C4-2B (cell line): ENCODE data around the gene ASB18.

ENCODE experiments used
- ZFX ChIP-seq: fragments of 450-650 bp; IDR thresholded peaks from 2 replicates; pipeline ENCODE4 v1.6.1; 2017
- TF ChIP-seq, protein P1 (sequence below): fragments of 450-650 bp; conservative IDR thresholded peaks from 2 replicates; pipeline ENCODE4 v1.5.1; 2017; ENCODE audit warnings: mild to moderate bottlenecking

DNA sequence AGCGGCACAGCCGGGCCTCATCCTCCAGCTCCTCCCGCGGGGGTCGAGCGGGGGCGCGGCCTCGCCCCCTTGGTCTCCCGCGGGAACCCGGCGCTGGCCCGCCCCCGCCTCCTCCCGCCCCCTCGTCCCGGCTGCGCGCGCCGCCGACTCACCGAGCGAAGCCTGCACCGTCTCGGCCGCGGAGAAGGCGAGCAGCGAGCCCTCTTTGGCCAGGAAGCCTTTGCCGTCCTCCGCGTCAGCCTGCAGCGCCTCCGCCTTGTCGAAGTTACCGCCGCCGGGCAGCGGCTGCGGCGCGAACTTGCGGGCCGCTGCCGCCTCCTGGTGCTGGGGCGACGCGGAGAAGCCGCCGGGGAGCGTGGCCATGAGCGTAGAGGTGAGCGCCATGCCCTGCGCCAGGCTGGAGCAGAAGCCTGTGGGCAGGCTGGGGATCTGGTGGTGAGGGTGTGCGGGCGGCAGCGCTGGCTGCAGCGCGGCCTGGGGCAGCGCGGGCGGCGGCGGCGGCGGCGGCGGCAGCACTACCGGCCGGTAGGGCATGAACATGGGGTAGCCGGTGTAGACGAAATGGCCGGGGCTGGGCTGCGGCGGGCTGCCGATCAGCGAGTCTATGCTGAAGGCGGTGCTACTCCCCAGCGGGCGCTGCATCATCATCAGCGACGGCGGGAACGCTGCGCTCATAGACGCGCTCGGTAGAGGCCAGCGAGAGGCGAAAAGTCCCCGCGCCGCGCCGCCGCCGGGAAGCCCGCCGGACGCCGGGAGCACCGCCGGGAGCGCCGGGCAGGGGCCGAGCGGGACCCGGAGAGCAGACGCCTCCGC is 96.7 kb downstream of the ASB18 start:
- TF ChIP-seq, protein P1, sequence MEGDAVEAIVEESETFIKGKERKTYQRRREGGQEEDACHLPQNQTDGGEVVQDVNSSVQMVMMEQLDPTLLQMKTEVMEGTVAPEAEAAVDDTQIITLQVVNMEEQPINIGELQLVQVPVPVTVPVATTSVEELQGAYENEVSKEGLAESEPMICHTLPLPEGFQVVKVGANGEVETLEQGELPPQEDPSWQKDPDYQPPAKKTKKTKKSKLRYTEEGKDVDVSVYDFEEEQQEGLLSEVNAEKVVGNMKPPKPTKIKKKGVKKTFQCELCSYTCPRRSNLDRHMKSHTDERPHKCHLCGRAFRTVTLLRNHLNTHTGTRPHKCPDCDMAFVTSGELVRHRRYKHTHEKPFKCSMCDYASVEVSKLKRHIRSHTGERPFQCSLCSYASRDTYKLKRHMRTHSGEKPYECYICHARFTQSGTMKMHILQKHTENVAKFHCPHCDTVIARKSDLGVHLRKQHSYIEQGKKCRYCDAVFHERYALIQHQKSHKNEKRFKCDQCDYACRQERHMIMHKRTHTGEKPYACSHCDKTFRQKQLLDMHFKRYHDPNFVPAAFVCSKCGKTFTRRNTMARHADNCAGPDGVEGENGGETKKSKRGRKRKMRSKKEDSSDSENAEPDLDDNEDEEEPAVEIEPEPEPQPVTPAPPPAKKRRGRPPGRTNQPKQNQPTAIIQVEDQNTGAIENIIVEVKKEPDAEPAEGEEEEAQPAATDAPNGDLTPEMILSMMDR = peak; percentile 26
- TF ChIP-seq ZFX = peak; percentile 28; the same call in 1 of the 2 replicates
